SK-N-SH treated with all-trans-retinoic acid at 6 μM for 48 hours (cell line): Measurements from ENCODE around the gene TFRC.
"Not testable (repeated sequence)": the region's sequence is repeated elsewhere in the genome, so short reads cannot be mapped to it uniquely, and the experiment has no call there.

ENCODE experiments used
- ARNTL ChIP-seq: fragments of 450-650 bp; formaldehyde crosslinking; IDR thresholded peaks from 2 replicates; pipeline ENCODE4 v1.5.0; 2020; ENCODE audit warnings: low read depth, mild to moderate bottlenecking, moderate library complexity, borderline replicate concordance
- RARB ChIP-seq: fragments of 250-450 bp; sonication (Bioruptor Pico); IDR thresholded peaks from 2 replicates; pipeline ENCODE4 v1.8.0; 2021; ENCODE audit warnings: mild to moderate bottlenecking, moderate library complexity

GRCh38 chr3:196019576-196019975 lies 62.3 kb downstream of the TFRC start:
- TF ChIP-seq ARNTL; RARB (CRISPR knock-in tag): not testable (repeated sequence)
